Measurements from ENCODE around the gene CADM1.

DNA sequence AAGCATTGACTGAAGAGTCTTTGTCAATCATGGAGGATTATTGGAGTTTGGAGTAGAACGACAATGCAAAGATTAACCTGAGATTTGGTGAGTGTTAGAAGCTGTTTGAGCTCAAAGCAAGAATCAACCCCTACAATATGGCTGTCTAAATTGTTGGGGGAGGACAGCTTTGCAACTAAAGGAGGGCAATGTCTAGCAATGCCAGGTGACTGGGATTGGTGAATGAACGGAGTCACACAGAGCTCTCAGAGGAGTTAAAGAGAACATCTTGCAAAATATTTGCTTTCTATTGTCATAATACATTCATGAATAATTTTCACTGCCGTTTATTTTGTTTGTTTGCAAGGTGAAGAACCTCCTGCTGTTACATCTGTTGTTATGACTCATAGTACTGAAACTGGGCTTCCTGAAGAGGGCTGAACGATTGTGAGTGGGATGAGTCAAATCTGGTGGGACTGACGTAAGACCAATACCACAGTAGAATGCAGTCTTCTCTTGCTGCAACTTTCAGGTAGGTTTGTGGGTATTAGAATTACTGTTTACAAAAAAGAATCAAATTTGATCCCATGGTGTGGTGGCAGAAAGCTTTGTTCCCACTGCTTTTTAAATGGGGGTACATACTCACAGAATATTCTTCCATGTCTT is 281.9 kb downstream of the CADM1 start:
- TF ChIP-seq, protein P1, sequence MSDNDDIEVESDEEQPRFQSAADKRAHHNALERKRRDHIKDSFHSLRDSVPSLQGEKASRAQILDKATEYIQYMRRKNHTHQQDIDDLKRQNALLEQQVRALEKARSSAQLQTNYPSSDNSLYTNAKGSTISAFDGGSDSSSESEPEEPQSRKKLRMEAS (IDR thresholded peaks at IDR 0.05; ENCODE audit: insufficient read depth, insufficient read length): no peak
- TF ChIP-seq MYC (IDR thresholded peaks at IDR 0.05; ENCODE audit: low read depth, low read length) (no peak), POLR2AphosphoS5 (IDR thresholded peaks at IDR 0.05; ENCODE audit: insufficient read depth, low read depth, low read length) (no peak), POLR2A (IDR thresholded peaks at IDR 0.05; ENCODE audit: low read depth, low read length) (no peak), EZH2 (IDR thresholded peaks at IDR 0.05; ENCODE audit: borderline replicate concordance, low read depth, low read length, severe bottlenecking) (no peak)
- TF ChIP-seq, protein P2, sequence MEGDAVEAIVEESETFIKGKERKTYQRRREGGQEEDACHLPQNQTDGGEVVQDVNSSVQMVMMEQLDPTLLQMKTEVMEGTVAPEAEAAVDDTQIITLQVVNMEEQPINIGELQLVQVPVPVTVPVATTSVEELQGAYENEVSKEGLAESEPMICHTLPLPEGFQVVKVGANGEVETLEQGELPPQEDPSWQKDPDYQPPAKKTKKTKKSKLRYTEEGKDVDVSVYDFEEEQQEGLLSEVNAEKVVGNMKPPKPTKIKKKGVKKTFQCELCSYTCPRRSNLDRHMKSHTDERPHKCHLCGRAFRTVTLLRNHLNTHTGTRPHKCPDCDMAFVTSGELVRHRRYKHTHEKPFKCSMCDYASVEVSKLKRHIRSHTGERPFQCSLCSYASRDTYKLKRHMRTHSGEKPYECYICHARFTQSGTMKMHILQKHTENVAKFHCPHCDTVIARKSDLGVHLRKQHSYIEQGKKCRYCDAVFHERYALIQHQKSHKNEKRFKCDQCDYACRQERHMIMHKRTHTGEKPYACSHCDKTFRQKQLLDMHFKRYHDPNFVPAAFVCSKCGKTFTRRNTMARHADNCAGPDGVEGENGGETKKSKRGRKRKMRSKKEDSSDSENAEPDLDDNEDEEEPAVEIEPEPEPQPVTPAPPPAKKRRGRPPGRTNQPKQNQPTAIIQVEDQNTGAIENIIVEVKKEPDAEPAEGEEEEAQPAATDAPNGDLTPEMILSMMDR (IDR thresholded peaks at IDR 0.05; ENCODE audit: extremely low read depth in 1 of 2, insufficient read depth in 1 of 2, low read depth in 1 of 2, low read length in 2 of 2): no peak
